HFFc6 (cell line): ENCODE data around the gene C14orf132. TPM values are rescaled to one million over a fixed set of nuclear protein-coding genes. Genes with fewer than 3 reads are reported as not detected.

Experiments used
- DNase-seq: peaks from one replicate; pipeline ENCODE4 v3.0.0-alpha.2; 2018
- H3K27ac Mint-ChIP-seq: 2 replicates; pipeline ENCODE4 v1.8.0; 2020; ENCODE audit warnings: mild to moderate bottlenecking, mixed read lengths
- H3K27me3 Mint-ChIP-seq: 2 replicates; pipeline ENCODE4 v1.8.0; 2021; ENCODE audit warnings: mild to moderate bottlenecking, moderate library complexity, mixed read lengths; ENCODE audit not compliant: insufficient read depth
- H3K36me3 Mint-ChIP-seq: 2 replicates; pipeline ENCODE4 v1.8.0; 2021; ENCODE audit warnings: low read depth, mixed read lengths
- H3K4me1 Mint-ChIP-seq: 2 replicates; pipeline ENCODE4 v1.8.0; 2020; ENCODE audit warnings: low read depth, mixed read lengths
- H3K4me3 Mint-ChIP-seq: 2 replicates; pipeline ENCODE4 v1.8.0; 2020; ENCODE audit warnings: mild to moderate bottlenecking, moderate library complexity, mixed read lengths
- H3K9me3 Mint-ChIP-seq: 2 replicates; pipeline ENCODE4 v1.8.0; 2020; ENCODE audit warnings: mild to moderate bottlenecking, mixed read lengths
- total RNA-seq, 6 experiments: library from RNA; stranded (reverse); fragmentation: NEBNext Ultra II Directional; extraction: Animal tissue kit (Norgen Biotek cat#: 25700); gene quantifications; 2 replicates in 1 of 6; 3 replicates in 5 of 6; pipeline ENCODE4 v1.2.3, GENCODE V29; 2021
- TF ChIP-seq, protein P1 (sequence below): fragments of 200-600 bp; sonication (generic); IDR thresholded peaks from 2 replicates; pipeline ENCODE4 v1.5.0; 2021; ENCODE audit warnings: antibody characterized with exemption, mild to moderate bottlenecking

The C14orf132 gene
- total RNA-seq, 6 experiments from 2014 or later: 21.5 to 33.1 (median 27.1) TPM

GRCh38 chr14:96083667-96084320 is 44.6 kb downstream of the C14orf132 start:
- peaks cover 16% of the 10 kb centered on the region for H3K36me3 Mint-ChIP-seq
- DNase-seq: no peak
- TF ChIP-seq, protein P1, sequence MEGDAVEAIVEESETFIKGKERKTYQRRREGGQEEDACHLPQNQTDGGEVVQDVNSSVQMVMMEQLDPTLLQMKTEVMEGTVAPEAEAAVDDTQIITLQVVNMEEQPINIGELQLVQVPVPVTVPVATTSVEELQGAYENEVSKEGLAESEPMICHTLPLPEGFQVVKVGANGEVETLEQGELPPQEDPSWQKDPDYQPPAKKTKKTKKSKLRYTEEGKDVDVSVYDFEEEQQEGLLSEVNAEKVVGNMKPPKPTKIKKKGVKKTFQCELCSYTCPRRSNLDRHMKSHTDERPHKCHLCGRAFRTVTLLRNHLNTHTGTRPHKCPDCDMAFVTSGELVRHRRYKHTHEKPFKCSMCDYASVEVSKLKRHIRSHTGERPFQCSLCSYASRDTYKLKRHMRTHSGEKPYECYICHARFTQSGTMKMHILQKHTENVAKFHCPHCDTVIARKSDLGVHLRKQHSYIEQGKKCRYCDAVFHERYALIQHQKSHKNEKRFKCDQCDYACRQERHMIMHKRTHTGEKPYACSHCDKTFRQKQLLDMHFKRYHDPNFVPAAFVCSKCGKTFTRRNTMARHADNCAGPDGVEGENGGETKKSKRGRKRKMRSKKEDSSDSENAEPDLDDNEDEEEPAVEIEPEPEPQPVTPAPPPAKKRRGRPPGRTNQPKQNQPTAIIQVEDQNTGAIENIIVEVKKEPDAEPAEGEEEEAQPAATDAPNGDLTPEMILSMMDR: no peak
- H3K9me3 Mint-ChIP-seq: no peaks in the 10 kb centered on the region
- H3K27me3 Mint-ChIP-seq: peaks cover 2% of the 10 kb centered on the region
- peaks cover 55% of the 10 kb centered on the region for H3K4me1 Mint-ChIP-seq
- no peak overlapping the region for H3K4me3 Mint-ChIP-seq
- H3K27ac Mint-ChIP-seq: 0 out of 2 replicates have a peak overlapping the region, but pooled peaks have one; percentile 5

- DNase-seq: no peak
- Mint-ChIP-seq H3K36me3 (peaks cover 24% of the 10 kb centered on the region), H3K4me3 (no peak overlapping the region), H3K4me1 (peaks cover 54% of the 10 kb centered on the region), H3K27ac (no peak overlapping the region), H3K9me3 (no peaks in the 10 kb centered on the region), H3K27me3 (no peaks in the 10 kb centered on the region; the same call in 1 of the 2 replicates)
- TF ChIP-seq, protein P1: no peak
Measured at GRCh38 chr14:96084796-96085195, 45.6 kb downstream of the C14orf132 start.

DNA sequence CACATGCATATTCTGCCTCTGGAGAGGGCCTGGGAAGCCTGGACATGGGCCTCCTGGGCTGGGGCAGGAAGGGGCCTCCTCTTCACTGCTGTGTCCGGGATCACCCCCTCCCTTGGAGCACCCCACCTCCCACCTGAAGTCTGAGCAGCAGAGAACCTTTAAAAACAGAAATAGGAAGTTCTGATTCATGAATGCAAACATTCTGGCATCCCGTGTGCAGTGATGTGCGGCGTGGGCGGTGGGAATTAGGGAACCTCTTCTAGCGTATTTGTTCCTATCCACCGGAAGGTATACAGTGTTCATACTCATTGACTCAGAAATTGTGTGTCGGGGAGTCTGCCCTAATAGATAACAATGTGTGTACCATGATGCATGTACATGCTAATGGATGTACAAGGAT is 46.2 kb downstream of the C14orf132 start:
- Mint-ChIP-seq H3K27ac (peak overlapping the region; percentile 87), H3K27me3 (no peaks in the 10 kb centered on the region; the same call in 1 of the 2 replicates), H3K36me3 (peaks cover 24% of the 10 kb centered on the region), H3K4me1 (peaks cover 60% of the 10 kb centered on the region), H3K9me3 (no peaks in the 10 kb centered on the region), H3K4me3 (no peak overlapping the region)
- TF ChIP-seq, protein P1: no peak
- no peak for DNase-seq

DNA sequence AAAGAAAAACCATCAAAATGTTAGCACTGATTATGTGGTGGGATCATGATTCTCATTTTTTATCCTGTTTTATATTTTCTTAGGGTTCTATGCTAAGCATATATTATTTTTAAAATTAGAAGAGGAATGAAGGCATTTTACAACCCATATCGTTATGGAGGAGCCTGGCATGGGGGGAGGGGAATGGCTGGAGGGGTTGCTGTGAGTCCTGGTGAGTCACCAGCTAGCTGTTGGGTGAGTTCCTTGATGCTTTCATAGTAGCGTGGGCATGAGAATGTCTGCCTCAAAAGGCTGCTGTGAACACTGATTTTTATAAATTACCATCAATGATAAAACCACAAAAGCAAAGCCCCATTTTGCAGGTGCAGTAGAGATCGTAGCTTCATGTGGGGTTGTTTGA is 46.9 kb downstream of the C14orf132 start:
- H3K36me3 Mint-ChIP-seq: peaks cover 24% of the 10 kb centered on the region
- peaks cover 65% of the 10 kb centered on the region for H3K4me1 Mint-ChIP-seq
- TF ChIP-seq, protein P1: no peak
- peak; percentile 85 for DNase-seq
- H3K9me3 Mint-ChIP-seq: no peaks in the 10 kb centered on the region
- H3K27ac Mint-ChIP-seq: peak overlapping the region; percentile 87
- no peaks in the 10 kb centered on the region; the same call in 1 of the 2 replicates for H3K27me3 Mint-ChIP-seq
- H3K4me3 Mint-ChIP-seq: peak overlapping the region; percentile 64

DNA sequence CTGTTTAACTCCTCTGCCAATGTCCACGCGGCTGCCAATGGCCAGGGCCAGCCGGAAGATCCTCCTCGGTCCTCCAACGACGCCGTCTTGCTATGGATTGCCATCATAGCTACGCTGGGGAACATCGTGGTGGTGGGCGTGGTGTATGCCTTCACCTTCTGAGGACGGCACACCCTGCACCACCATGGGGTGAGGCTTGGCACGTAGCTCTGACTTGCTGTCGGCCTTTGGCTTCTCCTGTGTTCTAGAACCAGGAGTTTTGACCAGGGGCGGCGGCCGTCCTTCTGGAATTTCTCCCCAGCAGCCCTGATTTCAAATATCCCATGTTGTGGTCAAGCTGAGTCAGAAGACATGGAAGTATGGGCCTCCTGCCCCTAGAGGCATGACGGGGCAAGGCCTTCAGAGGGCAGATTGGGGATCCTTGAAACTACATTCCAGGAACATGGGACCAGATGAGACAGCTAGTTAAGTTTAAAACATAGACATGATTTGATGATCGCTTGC is 47.5 kb downstream of the C14orf132 start:
- H3K27ac Mint-ChIP-seq: peak overlapping the region; percentile 87
- no peaks in the 10 kb centered on the region; the same call in 1 of the 2 replicates for H3K27me3 Mint-ChIP-seq
- peaks cover 66% of the 10 kb centered on the region for H3K4me1 Mint-ChIP-seq
- TF ChIP-seq, protein P1: peak; percentile 59
- H3K9me3 Mint-ChIP-seq: no peaks in the 10 kb centered on the region
- H3K4me3 Mint-ChIP-seq: peak overlapping the region; percentile 64
- H3K36me3 Mint-ChIP-seq: peaks cover 24% of the 10 kb centered on the region
- peak; percentile 47 for DNase-seq
